Caco-2 (cell line): ENCODE measurements around the gene ANKRD40CL. TPM values are rescaled to one million over a fixed set of nuclear protein-coding genes. Genes with fewer than 3 reads are reported as not detected.
"Not testable (repeated sequence)": the region's sequence is repeated elsewhere in the genome, so short reads cannot be mapped to it uniquely, and the experiment has no call there.

Source experiments
- BruUV-seq: library from RNA; stranded (reverse); fragments of 400-500 nt; replicated peaks from 2 replicates; lab custom pipeline; 2021; lab: Mats Ljungman, UMichigan
- CTCF ChIA-PET: fragments of 300-600 bp; sonication (Branson Sonifier 250); formaldehyde crosslinking; loops from one replicate; lab custom pipeline; 2022; ENCODE audit warnings: antibody characterized with exemption; lab: Charles Lee
- POLR2A ChIA-PET: fragments of 300-600 bp; sonication (Branson Sonifier 250); formaldehyde crosslinking; loops from one replicate; lab custom pipeline; 2022; ENCODE audit warnings: antibody characterized with exemption; lab: Charles Lee
- DNase-seq, 2 experiments: peaks; one replicate each; pipeline versions ENCODE4 v3.0.0 to v3.0.0-alpha.2; 2020 to 2022
- H3K27me3 ChIP-seq: replicated peaks from 2 replicates; pipeline ENCODE4 v1.6.0; 2011; ENCODE audit warnings: low read length; ENCODE audit not compliant: control insufficient read depth, insufficient read depth
- H3K36me3 ChIP-seq: 2 replicates; pipeline ENCODE4 v1.5.1; 2011; ENCODE audit warnings: low read length; ENCODE audit not compliant: control insufficient read depth, insufficient read depth
- H3K4me1 ChIP-seq: fragments of 250-450 bp; sonication (Bioruptor Pico); 2 replicates; pipeline ENCODE4 v1.5.1; 2020; ENCODE audit warnings: mild to moderate bottlenecking
- H3K4me3 ChIP-seq: 2 replicates; pipeline ENCODE4 v1.5.1; 2011; ENCODE audit warnings: low read depth, mild to moderate bottlenecking, control low read depth, low read length
- H3K9me3 ChIP-seq: fragments of 250-450 bp; sonication (Bioruptor Pico); 2 replicates; pipeline ENCODE4 v1.5.1; 2020; ENCODE audit warnings: mild to moderate bottlenecking, moderate library complexity
- H3K27ac Mint-ChIP-seq: one replicate; pipeline ENCODE4 v1.8.0; 2022; ENCODE audit warnings: mixed read lengths; ENCODE audit not compliant: unreplicated experiment
- H3K27me3 Mint-ChIP-seq: one replicate; pipeline ENCODE4 v1.8.0; 2022; ENCODE audit warnings: mixed read lengths; ENCODE audit not compliant: insufficient read depth, unreplicated experiment
- H3K36me3 Mint-ChIP-seq: one replicate; pipeline ENCODE4 v1.8.0; 2022; ENCODE audit warnings: mild to moderate bottlenecking, mixed read lengths; ENCODE audit not compliant: insufficient read depth, unreplicated experiment
- H3K4me1 Mint-ChIP-seq: one replicate; pipeline ENCODE4 v1.8.0; 2022; ENCODE audit warnings: low read depth, mixed read lengths; ENCODE audit not compliant: unreplicated experiment
- H3K4me3 Mint-ChIP-seq: one replicate; pipeline ENCODE4 v1.8.0; 2022; ENCODE audit warnings: mild to moderate bottlenecking, moderate library complexity, mixed read lengths; ENCODE audit not compliant: unreplicated experiment
- H3K9me3 Mint-ChIP-seq: one replicate; pipeline ENCODE4 v1.8.0; 2022; ENCODE audit warnings: mixed read lengths; ENCODE audit not compliant: unreplicated experiment
- intact Hi-C: fragments of 100-400 bp; cut with micrococcal nuclease; formaldehyde crosslinking; loops from one replicate; pipeline ENCODE4 v1.10.0; 2022; ENCODE audit not compliant: unreplicated experiment
- total RNA-seq: library from RNA; stranded (reverse); gene quantifications from 2 replicates; pipeline ENCODE4 v1.2.3, GENCODE V29; 2022
- TF ChIP-seq, protein P1 (sequence below), 2 experiments: fragments of 200-600 bp in 1 of 2; IDR thresholded peaks; 1 replicate in 1 of 2; 2 replicates in 1 of 2; pipeline versions ENCODE4 v1.5.1 to v1.8.0; 2011 to 2022; ENCODE audit warnings: antibody characterized with exemption in 1 of 2, control low read depth in 1 of 2, inconsistent platforms in 1 of 2, low read depth in 1 of 2, low read length in 1 of 2, mild to moderate bottlenecking in 1 of 2, moderate library complexity in 1 of 2; ENCODE audit not compliant: insufficient read depth in 1 of 2, severe bottlenecking in 1 of 2, unreplicated experiment in 1 of 2

The ANKRD40CL gene
- total RNA-seq, 1 experiment from 2014 or later: 11.2 TPM

DNA sequence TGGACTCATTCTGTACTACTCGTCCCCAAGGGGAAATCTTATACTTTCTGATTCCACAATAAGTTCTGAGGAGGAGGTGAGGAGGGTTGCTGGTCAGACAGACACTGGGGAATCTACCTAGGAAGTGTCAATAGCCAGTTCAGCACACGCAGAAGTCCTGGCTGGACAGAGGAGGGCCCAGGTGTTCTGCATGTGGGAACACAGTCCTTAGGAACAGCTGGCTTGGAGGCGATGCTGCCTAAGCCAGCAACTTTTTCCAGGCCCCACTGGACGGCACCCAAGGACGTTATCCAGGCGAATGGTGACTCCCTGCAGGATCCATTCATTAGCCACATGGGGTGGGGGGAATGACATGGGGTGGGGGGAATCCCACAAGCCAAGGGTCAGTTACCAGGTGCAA lies 38.2 kb upstream of the ANKRD40CL start:
- TF ChIP-seq, protein P1, sequence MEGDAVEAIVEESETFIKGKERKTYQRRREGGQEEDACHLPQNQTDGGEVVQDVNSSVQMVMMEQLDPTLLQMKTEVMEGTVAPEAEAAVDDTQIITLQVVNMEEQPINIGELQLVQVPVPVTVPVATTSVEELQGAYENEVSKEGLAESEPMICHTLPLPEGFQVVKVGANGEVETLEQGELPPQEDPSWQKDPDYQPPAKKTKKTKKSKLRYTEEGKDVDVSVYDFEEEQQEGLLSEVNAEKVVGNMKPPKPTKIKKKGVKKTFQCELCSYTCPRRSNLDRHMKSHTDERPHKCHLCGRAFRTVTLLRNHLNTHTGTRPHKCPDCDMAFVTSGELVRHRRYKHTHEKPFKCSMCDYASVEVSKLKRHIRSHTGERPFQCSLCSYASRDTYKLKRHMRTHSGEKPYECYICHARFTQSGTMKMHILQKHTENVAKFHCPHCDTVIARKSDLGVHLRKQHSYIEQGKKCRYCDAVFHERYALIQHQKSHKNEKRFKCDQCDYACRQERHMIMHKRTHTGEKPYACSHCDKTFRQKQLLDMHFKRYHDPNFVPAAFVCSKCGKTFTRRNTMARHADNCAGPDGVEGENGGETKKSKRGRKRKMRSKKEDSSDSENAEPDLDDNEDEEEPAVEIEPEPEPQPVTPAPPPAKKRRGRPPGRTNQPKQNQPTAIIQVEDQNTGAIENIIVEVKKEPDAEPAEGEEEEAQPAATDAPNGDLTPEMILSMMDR (IDR thresholded peaks at IDR 0.05; ENCODE audit: insufficient read depth in 1 of 2, low read depth in 1 of 2, low read length in 1 of 2, severe bottlenecking in 1 of 2, unreplicated experiment in 1 of 2): no peak
- Mint-ChIP-seq H3K36me3 (no peaks in the 10 kb centered on the region), H3K27me3 (no peaks in the 10 kb centered on the region), H3K9me3 (no peaks in the 10 kb centered on the region), H3K27ac (no peak overlapping the region), H3K4me1 (peaks cover 10% of the 10 kb centered on the region), H3K4me3 (no peak overlapping the region)
- ChIA-PET CTCF (interaction anchor here (1.3 to 1.5 kb wide), 4 partner anchors 12 to 262 kb away, joined by 3 to 5 read pairs (median 4); no protein-coding TSS in a partner anchor), POLR2A (interaction anchor here (0.6 to 0.7 kb wide), 2 partner anchors 27 to 445 kb away, joined by 3 to 11 read pairs; no protein-coding TSS in a partner anchor)
- no peaks in the 10 kb centered on the region for H3K27me3 ChIP-seq
- DNase-seq: no peak
- H3K4me1 ChIP-seq: peaks cover 6% of the 10 kb centered on the region; the same call in 1 of the 2 replicates
- intact Hi-C loops: no loop called here
- BruUV-seq: no TSS peak
- H3K36me3 ChIP-seq: no peaks in the 10 kb centered on the region
- no peaks in the 10 kb centered on the region for H3K9me3 ChIP-seq
- no peak overlapping the region for H3K4me3 ChIP-seq

DNA sequence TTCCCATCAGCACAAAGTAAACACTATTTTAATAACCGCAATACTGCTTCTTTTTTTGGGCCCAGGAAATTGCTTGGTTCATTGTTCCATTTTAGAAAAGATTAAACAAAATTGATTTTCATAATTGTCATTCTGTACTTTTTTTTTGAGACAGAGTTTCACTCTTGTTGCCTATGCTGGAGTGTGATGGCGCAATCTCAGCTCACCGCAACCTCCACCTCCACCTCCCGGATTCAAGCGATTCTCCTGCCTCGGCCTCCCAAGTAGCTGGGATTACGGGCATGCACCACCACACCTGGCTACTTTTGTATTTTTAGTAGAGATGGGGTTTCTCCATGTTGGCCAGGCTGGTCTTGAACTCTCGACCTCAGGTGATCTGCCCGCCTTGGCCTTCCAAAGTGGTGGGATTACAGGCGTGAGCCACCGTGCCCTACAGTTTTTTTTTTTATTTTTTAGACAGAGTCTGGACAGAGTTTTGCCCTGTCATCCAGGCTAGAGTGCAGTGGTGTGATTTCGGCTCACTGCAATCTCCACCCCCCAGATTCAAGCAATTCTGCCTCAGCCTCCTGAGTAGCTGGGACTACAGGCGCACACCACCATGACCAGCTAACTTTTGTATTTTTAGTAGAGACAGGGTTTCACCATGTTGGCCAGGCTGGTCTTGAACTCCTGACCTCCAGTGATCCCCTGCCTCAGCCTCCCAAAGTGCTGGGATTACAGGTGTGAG lies 37.6 kb upstream of the ANKRD40CL start:
- DNase-seq, H3K27me3 ChIP-seq, BruUV-seq, H3K9me3 Mint-ChIP-seq, H3K27me3 Mint-ChIP-seq, H3K36me3 ChIP-seq, H3K4me3 ChIP-seq, H3K36me3 Mint-ChIP-seq, intact Hi-C loops, POLR2A ChIA-PET, H3K9me3 ChIP-seq, H3K4me1 Mint-ChIP-seq, H3K4me1 ChIP-seq, H3K4me3 Mint-ChIP-seq, H3K27ac Mint-ChIP-seq: not testable (repeated sequence)
- CTCF ChIA-PET: interaction anchor here (1.3 kb wide), 1 partner anchor 149 kb away, joined by 3 read pairs; no protein-coding TSS in a partner anchor

DNA sequence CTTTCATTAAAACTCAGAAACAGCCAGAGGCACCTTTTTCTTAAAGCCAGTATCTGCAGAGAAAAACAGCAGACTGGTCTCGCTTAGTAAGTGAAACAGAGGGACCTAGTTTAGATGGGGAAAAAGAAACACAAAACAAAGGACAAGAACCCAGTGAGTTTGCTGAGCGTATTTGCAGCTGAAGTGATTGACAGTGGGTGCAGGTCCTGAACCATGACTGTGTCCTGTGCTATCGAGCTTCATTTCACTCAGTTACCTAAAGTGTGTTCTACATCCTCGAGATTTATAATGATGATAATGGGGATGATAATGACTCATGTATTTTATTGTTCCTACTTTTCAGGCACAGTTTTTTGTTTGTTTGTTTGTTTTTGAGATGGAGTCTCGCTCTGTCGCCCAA lies 36.4 kb upstream of the ANKRD40CL start:
- H3K27me3 ChIP-seq: no peaks in the 10 kb centered on the region
- Mint-ChIP-seq H3K9me3 (no peaks in the 10 kb centered on the region), H3K27ac (no peak overlapping the region), H3K36me3 (no peaks in the 10 kb centered on the region), H3K27me3 (no peaks in the 10 kb centered on the region), H3K4me3 (no peak overlapping the region), H3K4me1 (peaks cover 16% of the 10 kb centered on the region)
- intact Hi-C loops: no loop called here
- H3K9me3 ChIP-seq: no peaks in the 10 kb centered on the region
- H3K36me3 ChIP-seq: no peaks in the 10 kb centered on the region
- peaks cover 10% of the 10 kb centered on the region; the same call in 1 of the 2 replicates for H3K4me1 ChIP-seq
- H3K4me3 ChIP-seq: no peak overlapping the region
- BruUV-seq: no TSS peak
- ChIA-PET CTCF (interaction anchor here (0.6 to 2.4 kb wide), 2 partner anchors 20 to 63 kb away, joined by 3 to 30 read pairs; no protein-coding TSS in a partner anchor), POLR2A (interaction anchor here (1.1 kb wide), 1 partner anchor 128 kb away, joined by 4 read pairs; no protein-coding TSS in a partner anchor)
- DNase-seq: no peak
- TF ChIP-seq, protein P1 (IDR thresholded peaks at IDR 0.05; ENCODE audit: insufficient read depth in 1 of 2, low read depth in 1 of 2, low read length in 1 of 2, severe bottlenecking in 1 of 2, unreplicated experiment in 1 of 2): no peak
